Breast epithelium (tissue), 4 donors: ENCODE measurements around the gene LDLRAD4. TPM values are rescaled to one million over a fixed set of nuclear protein-coding genes. Genes with fewer than 3 reads are reported as not detected.

Source experiments
- DNase-seq, 2 donors: peaks; one replicate each; pipeline ENCODE4 v3.0.0-alpha.2; 2019; ENCODE audit warnings: low spot score in 2 of 2
- H3K27ac ChIP-seq, 2 donors: fragments of 200-600 bp; sonication (generic) in 1 of 2; one replicate each; pipeline ENCODE4 v1.5.1; 2016 to 2019; ENCODE audit warnings: mild to moderate bottlenecking in 1 of 2
- H3K27me3 ChIP-seq, 2 donors: fragments of 200-600 bp; sonication (generic) in 1 of 2; one replicate each; pipeline versions ENCODE4 v1.5.1 to v1.6.0; 2017 to 2019; ENCODE audit warnings: control low read depth in 1 of 2, mild to moderate bottlenecking in 1 of 2
- H3K36me3 ChIP-seq: fragments of 200-600 bp; one replicate; pipeline ENCODE4 v1.5.1; 2019
- H3K4me1 ChIP-seq, 2 donors: fragments of 200-600 bp; sonication (generic); one replicate each; pipeline ENCODE4 v1.5.1; 2016 to 2019; ENCODE audit warnings: control low read depth in 1 of 2
- H3K4me3 ChIP-seq, 3 donors: fragments of 200-600 bp; sonication (generic); 1 replicate in 2 of 3; 2 replicates in 1 of 3; pipeline ENCODE4 v1.5.1; 2016 to 2019; ENCODE audit warnings: mild to moderate bottlenecking in 3 of 3, moderate library complexity in 2 of 3
- H3K9me3 ChIP-seq, 2 donors: fragments of 200-600 bp; sonication (generic) in 1 of 2; one replicate each; pipeline ENCODE4 v1.5.1; 2016 to 2019; ENCODE audit warnings: control low read depth in 1 of 2
- POLR2A ChIP-seq: fragments of 450-650 bp; IDR thresholded peaks from one replicate; pipeline ENCODE4 v1.6.1; 2016; ENCODE audit warnings: antibody characterized with exemption, mild to moderate bottlenecking, moderate library complexity
- POLR2AphosphoS5 ChIP-seq, 3 donors: sonication (generic); formaldehyde crosslinking; IDR thresholded peaks; one replicate each; pipeline ENCODE4 v1.6.1; 2017; ENCODE audit warnings: antibody characterized with exemption in 3 of 3
- intact Hi-C: fragments of 100-400 bp; cut with DNase I; formaldehyde crosslinking; loops from one replicate; pipeline ENCODE4 v1.15.1; 2023; ENCODE audit warnings: low total_unique reads
- total RNA-seq, 3 donors: library from RNA; depleted of rRNA; stranded (reverse); fragments of >200 nt; gene quantifications; one replicate each; pipeline ENCODE4 v1.1.0, GENCODE V29; 2016
- TF ChIP-seq, protein P1 (sequence below), 3 donors: fragments of 450-650 bp; IDR thresholded peaks; one replicate each; pipeline ENCODE4 v1.5.1; 2016 to 2017; ENCODE audit warnings: antibody characterized with exemption in 3 of 3, mild to moderate bottlenecking in 3 of 3, moderate library complexity in 3 of 3

Gene LDLRAD4
- total RNA-seq, 3 donors from 2014 or later, result 28.5 to 94.3 (median 42.9) TPM

DNA sequence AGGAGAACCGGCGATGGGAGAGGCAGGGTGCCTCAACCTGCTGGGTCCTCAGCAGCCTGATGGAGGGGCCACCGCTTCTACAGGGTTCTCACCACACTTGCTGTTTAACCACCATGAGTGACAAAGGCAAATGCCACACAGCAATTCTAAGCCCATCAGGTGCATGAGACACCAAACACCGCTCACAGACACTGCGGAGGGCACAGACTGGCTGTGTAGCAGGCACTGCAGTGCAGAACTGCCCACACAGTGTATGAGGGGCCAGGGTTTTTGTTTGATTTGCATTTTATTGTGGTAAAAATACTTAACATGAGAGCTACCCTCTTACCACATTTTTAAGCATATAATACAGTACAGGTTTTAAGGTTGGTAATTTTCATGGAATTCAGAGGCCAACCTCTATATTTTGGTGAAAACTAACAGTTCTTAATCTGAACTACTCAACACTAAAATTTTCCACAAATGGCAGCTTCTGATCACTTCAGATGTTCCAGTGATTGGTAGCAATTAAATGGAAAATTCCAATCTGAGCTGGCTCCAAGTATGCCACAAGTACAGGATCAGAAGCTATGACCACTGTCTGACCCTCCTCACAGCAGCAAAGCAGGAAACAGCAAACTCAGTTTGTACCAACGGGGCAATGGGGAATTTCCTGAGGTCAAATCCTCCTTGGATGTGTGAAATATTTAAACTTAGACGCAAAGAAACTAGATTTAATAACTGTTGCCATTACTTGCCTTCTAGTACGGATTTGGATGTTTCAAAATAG lies 440.1 kb downstream of the LDLRAD4 start:
- intact Hi-C loops, result no loop called here
- no peak for TF ChIP-seq POLR2AphosphoS5 (IDR thresholded peaks at IDR 0.05)
- TF ChIP-seq, protein P1, sequence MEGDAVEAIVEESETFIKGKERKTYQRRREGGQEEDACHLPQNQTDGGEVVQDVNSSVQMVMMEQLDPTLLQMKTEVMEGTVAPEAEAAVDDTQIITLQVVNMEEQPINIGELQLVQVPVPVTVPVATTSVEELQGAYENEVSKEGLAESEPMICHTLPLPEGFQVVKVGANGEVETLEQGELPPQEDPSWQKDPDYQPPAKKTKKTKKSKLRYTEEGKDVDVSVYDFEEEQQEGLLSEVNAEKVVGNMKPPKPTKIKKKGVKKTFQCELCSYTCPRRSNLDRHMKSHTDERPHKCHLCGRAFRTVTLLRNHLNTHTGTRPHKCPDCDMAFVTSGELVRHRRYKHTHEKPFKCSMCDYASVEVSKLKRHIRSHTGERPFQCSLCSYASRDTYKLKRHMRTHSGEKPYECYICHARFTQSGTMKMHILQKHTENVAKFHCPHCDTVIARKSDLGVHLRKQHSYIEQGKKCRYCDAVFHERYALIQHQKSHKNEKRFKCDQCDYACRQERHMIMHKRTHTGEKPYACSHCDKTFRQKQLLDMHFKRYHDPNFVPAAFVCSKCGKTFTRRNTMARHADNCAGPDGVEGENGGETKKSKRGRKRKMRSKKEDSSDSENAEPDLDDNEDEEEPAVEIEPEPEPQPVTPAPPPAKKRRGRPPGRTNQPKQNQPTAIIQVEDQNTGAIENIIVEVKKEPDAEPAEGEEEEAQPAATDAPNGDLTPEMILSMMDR (IDR thresholded peaks at IDR 0.05), result no peak
- no peak for TF ChIP-seq POLR2A
- no peaks in the 10 kb centered on the region for H3K9me3 ChIP-seq
- H3K4me3 ChIP-seq, result no peak overlapping the region
- no peaks in the 10 kb centered on the region for H3K4me1 ChIP-seq
- H3K27ac ChIP-seq, result no peak overlapping the region
- no peak for DNase-seq
- no peaks in the 10 kb centered on the region for H3K27me3 ChIP-seq
- H3K36me3 ChIP-seq, result no peaks in the 10 kb centered on the region

DNA sequence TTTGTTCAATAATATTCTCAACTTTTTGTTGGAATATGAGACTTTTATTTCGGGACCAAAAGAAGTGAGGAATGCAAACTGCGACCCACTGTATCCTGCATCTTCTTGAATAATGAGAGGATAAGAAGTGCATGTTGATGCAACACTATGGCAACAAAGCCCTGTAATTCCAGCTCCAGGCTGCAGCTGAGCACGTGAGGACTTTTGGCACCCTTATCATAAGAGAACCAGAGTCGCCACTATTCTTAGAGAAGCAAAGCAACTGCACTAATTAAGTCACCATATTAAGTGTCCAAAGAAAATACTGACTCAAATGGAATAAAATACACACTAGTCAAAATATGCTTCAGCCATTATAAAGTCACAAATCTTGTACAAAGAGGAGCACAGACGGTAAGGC lies 441.9 kb downstream of the LDLRAD4 start:
- TF ChIP-seq POLR2AphosphoS5 (IDR thresholded peaks at IDR 0.05), result no peak
- TF ChIP-seq, protein P1 (IDR thresholded peaks at IDR 0.05), result no peak
- no peak for TF ChIP-seq POLR2A
- Histone ChIP-seq H3K27ac (no peak overlapping the region), H3K27me3 (no peaks in the 10 kb centered on the region), H3K9me3 (no peaks in the 10 kb centered on the region), H3K4me3 (no peak overlapping the region), H3K4me1 (no peaks in the 10 kb centered on the region), H3K36me3 (no peaks in the 10 kb centered on the region)
- no peak for DNase-seq
- intact Hi-C loops, result no loop called here

- no peak for DNase-seq
- no peak overlapping the region for H3K4me3 ChIP-seq
- no peak for TF ChIP-seq POLR2A
- TF ChIP-seq, protein P1 (IDR thresholded peaks at IDR 0.05), result no peak
- TF ChIP-seq POLR2AphosphoS5 (IDR thresholded peaks at IDR 0.05), result no peak
- no peaks in the 10 kb centered on the region for H3K36me3 ChIP-seq
- no peak overlapping the region for H3K27ac ChIP-seq
- H3K9me3 ChIP-seq, result no peaks in the 10 kb centered on the region
- H3K27me3 ChIP-seq, result no peaks in the 10 kb centered on the region
- intact Hi-C loops, result no loop called here
- no peaks in the 10 kb centered on the region for H3K4me1 ChIP-seq
These were observed 442.7 kb downstream of the LDLRAD4 start for GRCh38 chr18:13661051-13661778.

DNA sequence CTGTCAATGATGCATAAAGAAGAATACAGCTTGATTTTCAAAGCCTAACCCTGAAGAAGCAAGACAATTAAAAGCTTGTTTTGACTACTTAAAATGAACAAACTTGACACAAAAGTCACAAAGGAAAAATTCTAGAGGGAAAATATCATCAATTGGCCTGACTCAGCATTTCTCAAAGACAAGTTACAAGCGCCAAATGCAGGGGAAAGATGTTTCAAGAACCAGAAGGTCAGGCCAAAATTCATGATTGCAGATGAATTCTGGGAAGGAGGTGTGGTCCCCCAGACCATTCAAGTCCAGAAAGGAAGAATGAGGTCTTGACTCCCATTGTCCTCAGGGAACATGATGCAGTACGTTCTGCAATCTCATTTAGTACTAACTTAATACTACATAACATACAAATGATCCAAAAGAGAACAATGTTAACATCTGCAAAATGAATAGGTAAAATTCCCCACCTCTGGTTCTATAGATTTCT lies 443.3 kb downstream of the LDLRAD4 start:
- H3K36me3 ChIP-seq, result no peaks in the 10 kb centered on the region
- H3K27me3 ChIP-seq, result no peaks in the 10 kb centered on the region
- H3K27ac ChIP-seq, result no peak overlapping the region
- intact Hi-C loops, result no loop called here
- no peaks in the 10 kb centered on the region for H3K4me1 ChIP-seq
- H3K4me3 ChIP-seq, result no peak overlapping the region
- TF ChIP-seq, protein P1 (IDR thresholded peaks at IDR 0.05), result no peak
- TF ChIP-seq POLR2A (no peak), POLR2AphosphoS5 (IDR thresholded peaks at IDR 0.05) (no peak)
- DNase-seq, result no peak
- no peaks in the 10 kb centered on the region for H3K9me3 ChIP-seq

DNA sequence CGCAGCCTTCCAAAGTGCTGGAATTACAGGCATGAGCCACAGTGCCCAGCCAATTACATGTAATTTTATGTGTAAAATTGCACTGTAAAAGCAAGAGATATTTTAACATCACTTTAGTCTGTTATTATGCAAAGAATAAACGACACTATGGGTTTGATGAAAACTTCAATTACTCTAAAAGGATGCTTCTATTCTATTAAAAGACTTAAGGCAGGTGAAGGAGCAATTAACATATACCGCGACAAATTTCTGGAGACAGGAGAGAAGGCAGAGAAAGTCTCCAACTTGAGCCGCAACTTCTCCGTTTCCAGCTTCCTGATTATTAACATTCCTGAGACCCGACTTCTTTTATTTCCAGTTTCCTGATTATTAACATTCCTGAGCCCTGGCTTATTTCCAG lies 454.1 kb downstream of the LDLRAD4 start:
- no peaks in the 10 kb centered on the region for H3K27me3 ChIP-seq
- H3K27ac ChIP-seq, result no peak overlapping the region
- no peaks in the 10 kb centered on the region for H3K36me3 ChIP-seq
- intact Hi-C loops, result no loop called here
- H3K9me3 ChIP-seq, result no peaks in the 10 kb centered on the region
- no peak overlapping the region for H3K4me3 ChIP-seq
- DNase-seq, result no peak
- no peak for TF ChIP-seq POLR2AphosphoS5 (IDR thresholded peaks at IDR 0.05)
- no peak for TF ChIP-seq POLR2A
- TF ChIP-seq, protein P1 (IDR thresholded peaks at IDR 0.05), result no peak
- H3K4me1 ChIP-seq, result no peaks in the 10 kb centered on the region
